OCI-LY7 (cell line): ENCODE data around the gene PKLR. TPM values are rescaled to one million over a fixed set of nuclear protein-coding genes. Genes with fewer than 3 reads are reported as not detected.
A peak's percentile ranks its signal among the peaks of the same experiment; 100 is the strongest.

Source experiments
- Bru-seq: library from RNA; stranded (reverse); fragments of 400-500 nt; gene quantifications from one replicate; lab custom pipeline; 2021; lab: Mats Ljungman, UMichigan
- BruChase-seq, 2 experiments: library from RNA; stranded (reverse); fragments of 400-500 nt; gene quantifications; one replicate each; lab custom pipeline; 2021; lab: Mats Ljungman, UMichigan
- BruUV-seq: library from RNA; stranded (reverse); fragments of 400-500 nt; replicated peaks from 2 replicates; lab custom pipeline; 2021; lab: Mats Ljungman, UMichigan
- CTCF ChIA-PET: fragments of 300-600 bp; sonication (Branson Sonifier 250); formaldehyde crosslinking; loops from one replicate; lab custom pipeline; 2022; ENCODE audit warnings: antibody characterized with exemption; ENCODE audit not compliant: unreplicated experiment; lab: Charles Lee
- POLR2A ChIA-PET: fragments of 300-600 bp; sonication (Branson Sonifier 250); formaldehyde crosslinking; loops from one replicate; lab custom pipeline; 2022; ENCODE audit warnings: antibody characterized with exemption; lab: Charles Lee
- DNase-seq: peaks from one replicate; pipeline ENCODE4 v3.0.0-alpha.2; 2015; ENCODE audit warnings: low spot score
- H2AFZ ChIP-seq: fragments of 200-600 bp; sonication (generic), shearing (Covaris generic); 2 replicates; pipeline ENCODE4 v1.6.1; 2014; ENCODE audit warnings: mild to moderate bottlenecking, antibody characterized with exemption, low read length, moderate library complexity
- H3K27ac ChIP-seq: fragments of 200-600 bp; sonication (generic); 2 replicates; pipeline ENCODE4 v1.5.1; 2014; ENCODE audit warnings: mixed run types, low read depth, mild to moderate bottlenecking, moderate library complexity, low read length, inconsistent platforms; ENCODE audit not compliant: poor library complexity, severe bottlenecking
- H3K36me3 ChIP-seq: fragments of 200-600 bp; sonication (generic); 2 replicates; pipeline ENCODE4 v1.6.1; 2014; ENCODE audit warnings: mild to moderate bottlenecking, antibody characterized with exemption, low read length, moderate library complexity, mixed read lengths; ENCODE audit not compliant: insufficient read depth
- H3K4me1 ChIP-seq: fragments of 200-600 bp; sonication (generic); 2 replicates; pipeline ENCODE4 v1.5.1; 2014; ENCODE audit warnings: mild to moderate bottlenecking, low read length; ENCODE audit not compliant: insufficient read depth, poor library complexity, severe bottlenecking
- H3K4me2 ChIP-seq: fragments of 200-600 bp; sonication (generic); 2 replicates; pipeline ENCODE4 v1.6.1; 2014; ENCODE audit warnings: mild to moderate bottlenecking, low read length
- H3K4me3 ChIP-seq: fragments of 200-600 bp; sonication (generic); 2 replicates; pipeline ENCODE4 v1.5.1; 2014; ENCODE audit warnings: mild to moderate bottlenecking, low read depth, low read length; ENCODE audit not compliant: poor library complexity, severe bottlenecking
- H3K79me2 ChIP-seq: fragments of 200-600 bp; sonication (generic); 2 replicates; pipeline ENCODE4 v1.6.1; 2016; ENCODE audit warnings: low read depth, mild to moderate bottlenecking, low read length, moderate library complexity, mixed read lengths; ENCODE audit not compliant: insufficient read depth
- H3K9me2 ChIP-seq: fragments of 200-600 bp; sonication (generic); 2 replicates; pipeline ENCODE4 v1.6.1; 2016; ENCODE audit warnings: mild to moderate bottlenecking, low read length, mixed read lengths; ENCODE audit not compliant: insufficient read depth
- H3K9me3 ChIP-seq: fragments of 200-600 bp; sonication (generic); 2 replicates; pipeline ENCODE4 v1.6.1; 2014; ENCODE audit warnings: mild to moderate bottlenecking, mixed run types, low read length, mixed read lengths
- H4K20me1 ChIP-seq: fragments of 200-600 bp; sonication (generic); 2 replicates; pipeline ENCODE4 v1.6.1; 2014; ENCODE audit warnings: mild to moderate bottlenecking, antibody characterized with exemption, low read length, moderate library complexity, mixed read lengths; ENCODE audit not compliant: insufficient read depth
- EZH2phosphoT487 ChIP-seq: fragments of 200-600 bp; sonication (generic); IDR thresholded peaks from 2 replicates; pipeline ENCODE4 v1.6.1; 2018; ENCODE audit warnings: low read depth, borderline replicate concordance, mild to moderate bottlenecking, mixed run types, antibody characterized with exemption, low read length, moderate library complexity, mixed read lengths
- intact Hi-C: fragments of 100-400 bp; cut with micrococcal nuclease; formaldehyde crosslinking; loops from one replicate; pipeline ENCODE4 v1.10.0; 2022; ENCODE audit not compliant: unreplicated experiment
- long read RNA-seq: library from polyadenylated mRNA; stranded (forward); transcript quantifications from one replicate; pipeline ENCODE4 v2.0.0, GENCODE V29; 2022
- total RNA-seq, 2 experiments: library from RNA; depleted of rRNA in 1 of 2; stranded (reverse); fragments of >200 nt in 1 of 2; shearing (Covaris generic) in 1 of 2; gene quantifications; 2 replicates each; pipeline ENCODE4 v1.2.3, GENCODE V29; 2014 to 2022
- TF ChIP-seq, protein P1 (sequence below): fragments of 200-600 bp; sonication (generic); conservative IDR thresholded peaks from 2 replicates; pipeline ENCODE4 v1.5.1; 2014; ENCODE audit warnings: mild to moderate bottlenecking, antibody characterized with exemption, low read length, moderate library complexity, mixed read lengths

Gene PKLR
- total RNA-seq (2014; rRNA removed; shearing (Covaris generic)) (0.19 TPM in 1 of 2 replicates, not detected in the other), total RNA-seq (2022) (0.18 and 0.51 TPM in 2 replicates), Bru-seq, nascent RNA (percentile 11 among the genes with signal in this experiment), BruChase-seq, experiment 1, labeled RNA remaining after a 6-hour chase (percentile 23 among the genes with signal in this experiment), BruChase-seq, experiment 2, labeled RNA remaining after a 2-hour chase (percentile 8 among the genes with signal in this experiment)
- long read RNA-seq, partial matches to known transcripts = 0 of 1 reads
- long read RNA-seq, other reads (novel, unspliced or antisense) = 1 of 1 reads

DNA sequence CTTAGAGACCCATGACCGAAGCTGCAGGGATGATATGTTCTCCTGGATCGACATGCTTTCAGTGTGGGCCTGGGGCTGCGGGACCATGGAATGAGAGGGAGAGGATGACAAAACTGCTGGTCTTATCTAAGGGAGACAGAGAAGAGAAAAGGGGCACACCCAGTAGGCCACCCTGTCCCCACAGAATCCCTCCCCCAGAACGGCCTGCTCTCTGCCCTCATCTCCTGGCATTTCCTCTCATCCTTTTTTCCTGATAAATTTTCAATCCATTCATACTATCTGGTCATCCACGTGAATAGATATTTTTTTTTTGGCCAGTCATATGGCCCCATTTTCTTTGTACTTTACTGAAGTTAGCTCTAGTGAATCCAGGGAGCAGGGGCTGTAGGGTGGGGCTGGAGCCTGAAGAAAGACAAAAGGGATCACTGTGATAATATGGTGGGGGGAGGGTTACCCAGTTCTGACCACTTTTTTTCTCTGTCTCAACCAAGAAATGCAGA, at the start of gene PKLR:
PKLR (minus strand) TSS at position 97 of the 500 bp plus-strand sequence; CDS start at position 54, 43 bp downstream.
- no peak for DNase-seq
- no peak within 1 kb of the TSS for H2AFZ ChIP-seq
- POLR2A ChIA-PET = no interaction called here

DNA sequence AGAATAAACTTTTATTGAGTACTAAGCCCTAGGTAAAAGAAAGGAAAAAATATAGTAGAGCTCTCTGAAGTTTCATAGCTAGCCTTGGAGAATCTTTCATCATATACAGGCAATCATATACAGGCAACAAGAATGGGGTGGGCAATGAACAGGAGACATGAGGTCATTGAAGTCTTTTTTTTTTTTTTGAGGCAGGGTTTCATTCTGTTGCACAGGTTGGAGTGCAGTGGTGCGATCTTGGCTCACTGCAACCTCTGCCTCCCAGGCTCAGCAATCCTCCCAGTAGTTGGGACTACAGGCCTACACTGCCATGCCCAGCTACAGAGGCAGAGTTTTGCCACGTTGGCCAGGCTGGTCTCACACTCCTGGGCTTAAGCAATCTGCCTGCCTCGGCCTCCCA, 41.6 kb upstream of the PKLR start:
- no peak for DNase-seq
- ChIA-PET CTCF (no interaction called here), POLR2A (interaction anchor here (0.6 kb wide), 3 partner anchors 86 to 178 kb away, joined by 3 to 5 read pairs (median 3); no protein-coding TSS in a partner anchor)
- Histone ChIP-seq H3K9me2 (no peaks in the 10 kb centered on the region), H3K36me3 (peaks cover 94% of the 10 kb centered on the region), H3K4me3 (no peak overlapping the region), H3K79me2 (no peaks in the 10 kb centered on the region), H3K4me1 (no peaks in the 10 kb centered on the region), H2AFZ (no peak overlapping the region), H3K9me3 (no peaks in the 10 kb centered on the region), H3K4me2 (no peak overlapping the region), H3K27ac (no peak overlapping the region), H4K20me1 (no peaks in the 10 kb centered on the region)
- intact Hi-C loops = no loop called here
- no peak for TF ChIP-seq EZH2phosphoT487
- TF ChIP-seq, protein P1, sequence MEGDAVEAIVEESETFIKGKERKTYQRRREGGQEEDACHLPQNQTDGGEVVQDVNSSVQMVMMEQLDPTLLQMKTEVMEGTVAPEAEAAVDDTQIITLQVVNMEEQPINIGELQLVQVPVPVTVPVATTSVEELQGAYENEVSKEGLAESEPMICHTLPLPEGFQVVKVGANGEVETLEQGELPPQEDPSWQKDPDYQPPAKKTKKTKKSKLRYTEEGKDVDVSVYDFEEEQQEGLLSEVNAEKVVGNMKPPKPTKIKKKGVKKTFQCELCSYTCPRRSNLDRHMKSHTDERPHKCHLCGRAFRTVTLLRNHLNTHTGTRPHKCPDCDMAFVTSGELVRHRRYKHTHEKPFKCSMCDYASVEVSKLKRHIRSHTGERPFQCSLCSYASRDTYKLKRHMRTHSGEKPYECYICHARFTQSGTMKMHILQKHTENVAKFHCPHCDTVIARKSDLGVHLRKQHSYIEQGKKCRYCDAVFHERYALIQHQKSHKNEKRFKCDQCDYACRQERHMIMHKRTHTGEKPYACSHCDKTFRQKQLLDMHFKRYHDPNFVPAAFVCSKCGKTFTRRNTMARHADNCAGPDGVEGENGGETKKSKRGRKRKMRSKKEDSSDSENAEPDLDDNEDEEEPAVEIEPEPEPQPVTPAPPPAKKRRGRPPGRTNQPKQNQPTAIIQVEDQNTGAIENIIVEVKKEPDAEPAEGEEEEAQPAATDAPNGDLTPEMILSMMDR = no peak
- BruUV-seq = no TSS peak

More for the DNA sequence above, at the start of gene PKLR:
- no peaks in the 10 kb centered on the region for H4K20me1 ChIP-seq
- intact Hi-C loops = no loop called here
- no peaks in the 10 kb centered on the region for H3K36me3 ChIP-seq
- no peaks in the 10 kb centered on the region for H3K9me2 ChIP-seq
- no peak within 1 kb of the TSS for H3K4me3 ChIP-seq
- no TSS peak for BruUV-seq
- H3K79me2 ChIP-seq = no peaks in the 10 kb centered on the region
- no peaks in the 10 kb centered on the region for H3K9me3 ChIP-seq
- CTCF ChIA-PET = no interaction called here
- no peak within 1 kb of the TSS for H3K4me2 ChIP-seq
- H3K27ac ChIP-seq = no peak within 1 kb of the TSS
- peaks cover 22% of the 10 kb centered on the region for H3K4me1 ChIP-seq
- no peak for TF ChIP-seq EZH2phosphoT487
- TF ChIP-seq, protein P1 = no peak
